ENCODE results near the gene IPO5.
"Not testable (repeated sequence)": the region's sequence is repeated elsewhere in the genome, so short reads cannot be mapped to it uniquely, and the experiment has no call there.

Gene IPO5

GRCh38 chr13:98039964-98040363 is 86.5 kb downstream of the IPO5 start:
- Histone ChIP-seq H3K79me2 (ENCODE audit: control insufficient read depth, insufficient read depth, low read length, poor library complexity) (no peaks in the 10 kb centered on the region), H3K27ac (ENCODE audit: low read depth, low read length) (no peak overlapping the region), H2AFZ (ENCODE audit: insufficient read depth, low read length, poor library complexity) (no peak overlapping the region), H3K9ac (ENCODE audit: low read length) (no peak overlapping the region), H3K14ac (ENCODE audit: low read length) (no peak overlapping the region), H4K91ac (ENCODE audit: low read depth, low read length) (no peak overlapping the region), H4K8ac (ENCODE audit: low read depth, low read length) (no peak overlapping the region), H4K12ac (ENCODE audit: low read depth, low read length) (no peak overlapping the region), H3K18ac (ENCODE audit: low read length) (no peak overlapping the region), H2AK5ac (ENCODE audit: low read length) (no peak overlapping the region), H2BK5ac (ENCODE audit: low read depth, low read length, poor library complexity) (no peak overlapping the region), H3K4me2 (ENCODE audit: low read length) (no peak overlapping the region), H3K4me3 (ENCODE audit: low read depth, low read length) (no peak overlapping the region), H3K79me1 (ENCODE audit: low read length) (no peaks in the 10 kb centered on the region), H3K9me3 (ENCODE audit: insufficient read depth, low read depth, low read length) (peaks cover 1% of the 10 kb centered on the region), H3K4me1 (ENCODE audit: control insufficient read depth in 1 of 2, insufficient read depth in 2 of 2, low read length in 2 of 2) (no peaks in the 10 kb centered on the region), H2BK120ac (ENCODE audit: insufficient read depth, low read length, poor library complexity) (no peak overlapping the region), H3K4ac (ENCODE audit: low read depth, low read length) (no peak overlapping the region), H3K27me3 (ENCODE audit: insufficient read depth, low read length) (no peaks in the 10 kb centered on the region), H3K23ac (ENCODE audit: low read length) (no peak overlapping the region), H3K36me3 (ENCODE audit: control insufficient read depth in 1 of 2, insufficient read depth in 2 of 2, low read length in 2 of 2) (no peaks in the 10 kb centered on the region), H2BK12ac (ENCODE audit: low read length) (no peak overlapping the region)
- no CpG with 5 or more reads among the region's 10 CpGs for WGBS (ENCODE audit: extremely low coverage, insufficient coverage, insufficient read length)
- no peak for DNase-seq

- H3K79me2 ChIP-seq (ENCODE audit: control insufficient read depth, insufficient read depth, low read length, poor library complexity): no peaks in the 10 kb centered on the region
- DNase-seq: no peak
- no peak overlapping the region for H2BK12ac ChIP-seq (ENCODE audit: low read length)
- no peak overlapping the region for H3K14ac ChIP-seq (ENCODE audit: low read length)
- no peaks in the 10 kb centered on the region for H3K4me1 ChIP-seq (ENCODE audit: control insufficient read depth in 1 of 2, insufficient read depth in 2 of 2, low read length in 2 of 2)
- H3K4me2 ChIP-seq (ENCODE audit: low read length): no peak overlapping the region
- no CpG with 5 or more reads among the region's 5 CpGs for WGBS (ENCODE audit: extremely low coverage, insufficient coverage, insufficient read length)
- no peak overlapping the region for H3K27ac ChIP-seq (ENCODE audit: low read depth, low read length)
- H4K91ac ChIP-seq (ENCODE audit: low read depth, low read length): no peak overlapping the region
- H4K8ac ChIP-seq (ENCODE audit: low read depth, low read length): no peak overlapping the region
- H3K9ac ChIP-seq (ENCODE audit: low read length): no peak overlapping the region
- no peak overlapping the region for H4K12ac ChIP-seq (ENCODE audit: low read depth, low read length)
- H2BK5ac ChIP-seq (ENCODE audit: low read depth, low read length, poor library complexity): no peak overlapping the region
- no peak overlapping the region for H3K18ac ChIP-seq (ENCODE audit: low read length)
- H3K4me3 ChIP-seq (ENCODE audit: low read depth, low read length): no peak overlapping the region
- H3K79me1 ChIP-seq (ENCODE audit: low read length): no peaks in the 10 kb centered on the region
- no peaks in the 10 kb centered on the region for H3K27me3 ChIP-seq (ENCODE audit: insufficient read depth, low read length)
- no peaks in the 10 kb centered on the region for H3K36me3 ChIP-seq (ENCODE audit: control insufficient read depth in 1 of 2, insufficient read depth in 2 of 2, low read length in 2 of 2)
- H3K9me3 ChIP-seq (ENCODE audit: insufficient read depth, low read depth, low read length): peaks cover 1% of the 10 kb centered on the region
- H3K4ac ChIP-seq (ENCODE audit: low read depth, low read length): no peak overlapping the region
- H3K23ac ChIP-seq (ENCODE audit: low read length): no peak overlapping the region
- H2BK120ac ChIP-seq (ENCODE audit: insufficient read depth, low read length, poor library complexity): no peak overlapping the region
- H2AK5ac ChIP-seq (ENCODE audit: low read length): no peak overlapping the region
- H2AFZ ChIP-seq (ENCODE audit: insufficient read depth, low read length, poor library complexity): no peak overlapping the region
Observed at GRCh38 chr13:98041081-98041820, 87.8 kb downstream of the IPO5 start.

GRCh38 chr13:98044301-98044700 is 90.8 kb downstream of the IPO5 start:
- no peak for DNase-seq
- no peak overlapping the region for H2BK12ac ChIP-seq (ENCODE audit: low read length)
- H3K4me3 ChIP-seq (ENCODE audit: low read depth, low read length): no peak overlapping the region
- H3K14ac ChIP-seq (ENCODE audit: low read length): no peak overlapping the region
- peaks cover 1% of the 10 kb centered on the region for H3K9me3 ChIP-seq (ENCODE audit: insufficient read depth, low read depth, low read length)
- H3K36me3 ChIP-seq (ENCODE audit: control insufficient read depth in 1 of 2, insufficient read depth in 2 of 2, low read length in 2 of 2): no peaks in the 10 kb centered on the region
- H2AK5ac ChIP-seq (ENCODE audit: low read length): no peak overlapping the region
- H3K23ac ChIP-seq (ENCODE audit: low read length): no peak overlapping the region
- H3K18ac ChIP-seq (ENCODE audit: low read length): no peak overlapping the region
- no CpG with 5 or more reads among the region's 10 CpGs for WGBS (ENCODE audit: extremely low coverage, insufficient coverage, insufficient read length)
- H3K4me2 ChIP-seq (ENCODE audit: low read length): no peak overlapping the region
- no peak overlapping the region for H2AFZ ChIP-seq (ENCODE audit: insufficient read depth, low read length, poor library complexity)
- no peaks in the 10 kb centered on the region for H3K27me3 ChIP-seq (ENCODE audit: insufficient read depth, low read length)
- no peak overlapping the region for H2BK120ac ChIP-seq (ENCODE audit: insufficient read depth, low read length, poor library complexity)
- H4K91ac ChIP-seq (ENCODE audit: low read depth, low read length): no peak overlapping the region
- H3K27ac ChIP-seq (ENCODE audit: low read depth, low read length): no peak overlapping the region
- H3K79me2 ChIP-seq (ENCODE audit: control insufficient read depth, insufficient read depth, low read length, poor library complexity): no peaks in the 10 kb centered on the region
- no peak overlapping the region for H3K9ac ChIP-seq (ENCODE audit: low read length)
- no peaks in the 10 kb centered on the region for H3K79me1 ChIP-seq (ENCODE audit: low read length)
- no peak overlapping the region for H3K4ac ChIP-seq (ENCODE audit: low read depth, low read length)
- no peaks in the 10 kb centered on the region for H3K4me1 ChIP-seq (ENCODE audit: control insufficient read depth in 1 of 2, insufficient read depth in 2 of 2, low read length in 2 of 2)
- H4K8ac ChIP-seq (ENCODE audit: low read depth, low read length): no peak overlapping the region
- H4K12ac ChIP-seq (ENCODE audit: low read depth, low read length): no peak overlapping the region
- H2BK5ac ChIP-seq (ENCODE audit: low read depth, low read length, poor library complexity): no peak overlapping the region

DNA sequence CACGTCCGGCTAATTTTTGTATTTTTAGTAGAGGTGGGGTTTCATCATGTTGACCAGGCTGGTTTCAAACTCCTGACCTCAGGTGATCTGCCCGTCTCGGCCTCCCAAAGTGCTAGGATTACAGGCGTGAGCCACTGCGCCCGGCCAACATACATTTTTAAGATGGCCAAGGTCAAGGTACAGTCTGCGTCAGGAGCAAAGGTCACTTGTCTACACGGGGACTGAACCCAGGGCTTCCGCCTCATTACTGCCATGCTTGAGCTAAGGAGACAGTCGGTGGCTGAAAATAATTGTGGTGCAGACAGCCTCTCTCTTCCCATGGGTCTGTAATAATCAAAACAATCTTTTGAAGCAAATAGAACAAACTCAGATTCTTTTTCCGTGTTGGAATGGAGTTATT is 94.3 kb downstream of the IPO5 start:
- not testable (repeated sequence) for H3K79me1 ChIP-seq (ENCODE audit: low read length); H3K14ac ChIP-seq (ENCODE audit: low read length); H4K8ac ChIP-seq (ENCODE audit: low read depth, low read length); H3K4me1 ChIP-seq (ENCODE audit: control insufficient read depth in 1 of 2, insufficient read depth in 2 of 2, low read length in 2 of 2); H2AK5ac ChIP-seq (ENCODE audit: low read length); H3K9me3 ChIP-seq (ENCODE audit: insufficient read depth, low read depth, low read length); H3K27ac ChIP-seq (ENCODE audit: low read depth, low read length); H3K18ac ChIP-seq (ENCODE audit: low read length); H2BK5ac ChIP-seq (ENCODE audit: low read depth, low read length, poor library complexity); H2BK12ac ChIP-seq (ENCODE audit: low read length); H3K79me2 ChIP-seq (ENCODE audit: control insufficient read depth, insufficient read depth, low read length, poor library complexity); H2BK120ac ChIP-seq (ENCODE audit: insufficient read depth, low read length, poor library complexity); H3K9ac ChIP-seq (ENCODE audit: low read length); H3K27me3 ChIP-seq (ENCODE audit: insufficient read depth, low read length); H3K4ac ChIP-seq (ENCODE audit: low read depth, low read length); H2AFZ ChIP-seq (ENCODE audit: insufficient read depth, low read length, poor library complexity); H3K4me2 ChIP-seq (ENCODE audit: low read length); H4K12ac ChIP-seq (ENCODE audit: low read depth, low read length); H4K91ac ChIP-seq (ENCODE audit: low read depth, low read length); H3K23ac ChIP-seq (ENCODE audit: low read length); H3K36me3 ChIP-seq (ENCODE audit: control insufficient read depth in 1 of 2, insufficient read depth in 2 of 2, low read length in 2 of 2); H3K4me3 ChIP-seq (ENCODE audit: low read depth, low read length); DNase-seq
- WGBS (ENCODE audit: extremely low coverage, insufficient coverage, insufficient read length): no CpG with 5 or more reads among the region's 12 CpGs
